Measurements from ENCODE around the gene MEDAG.
"Not testable (repeated sequence)": the region's sequence is repeated elsewhere in the genome, so short reads cannot be mapped to it uniquely, and the experiment has no call there.

Gene MEDAG

GRCh38 chr13:30925429-30925828, 19.4 kb downstream of the MEDAG start:
- Histone ChIP-seq H3K4me3 (ENCODE audit: low read depth, low read length) (no peak overlapping the region), H3K4me1 (peaks cover 11% of the 10 kb centered on the region), H3K27ac (peak overlapping the region; percentile 88), H3K36me3 (ENCODE audit: control insufficient read depth, insufficient read depth, low read length) (no peaks in the 10 kb centered on the region), H2AFZ (no peak overlapping the region), H3K9ac (no peak overlapping the region), H3K4me2 (ENCODE audit: low read length) (no peak overlapping the region), H3K79me2 (no peaks in the 10 kb centered on the region), H3K27me3 (ENCODE audit: control insufficient read depth, insufficient read depth, low read length) (no peaks in the 10 kb centered on the region), H3K9me3 (ENCODE audit: control insufficient read depth, low read length) (no peaks in the 10 kb centered on the region)
- TF ChIP-seq, protein P1, sequence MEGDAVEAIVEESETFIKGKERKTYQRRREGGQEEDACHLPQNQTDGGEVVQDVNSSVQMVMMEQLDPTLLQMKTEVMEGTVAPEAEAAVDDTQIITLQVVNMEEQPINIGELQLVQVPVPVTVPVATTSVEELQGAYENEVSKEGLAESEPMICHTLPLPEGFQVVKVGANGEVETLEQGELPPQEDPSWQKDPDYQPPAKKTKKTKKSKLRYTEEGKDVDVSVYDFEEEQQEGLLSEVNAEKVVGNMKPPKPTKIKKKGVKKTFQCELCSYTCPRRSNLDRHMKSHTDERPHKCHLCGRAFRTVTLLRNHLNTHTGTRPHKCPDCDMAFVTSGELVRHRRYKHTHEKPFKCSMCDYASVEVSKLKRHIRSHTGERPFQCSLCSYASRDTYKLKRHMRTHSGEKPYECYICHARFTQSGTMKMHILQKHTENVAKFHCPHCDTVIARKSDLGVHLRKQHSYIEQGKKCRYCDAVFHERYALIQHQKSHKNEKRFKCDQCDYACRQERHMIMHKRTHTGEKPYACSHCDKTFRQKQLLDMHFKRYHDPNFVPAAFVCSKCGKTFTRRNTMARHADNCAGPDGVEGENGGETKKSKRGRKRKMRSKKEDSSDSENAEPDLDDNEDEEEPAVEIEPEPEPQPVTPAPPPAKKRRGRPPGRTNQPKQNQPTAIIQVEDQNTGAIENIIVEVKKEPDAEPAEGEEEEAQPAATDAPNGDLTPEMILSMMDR (IDR thresholded peaks at IDR 0.05): no peak

- no peaks in the 10 kb centered on the region for H3K79me2 ChIP-seq
- H2AFZ ChIP-seq: no peak overlapping the region
- no peak overlapping the region for H3K4me2 ChIP-seq (ENCODE audit: low read length)
- no peaks in the 10 kb centered on the region for H3K9me3 ChIP-seq (ENCODE audit: control insufficient read depth, low read length)
- no peak overlapping the region for H3K27ac ChIP-seq
- TF ChIP-seq, protein P1 (IDR thresholded peaks at IDR 0.05): no peak
- no peaks in the 10 kb centered on the region for H3K27me3 ChIP-seq (ENCODE audit: control insufficient read depth, insufficient read depth, low read length)
- H3K9ac ChIP-seq: no peak overlapping the region
- no peak overlapping the region for H3K4me3 ChIP-seq (ENCODE audit: low read depth, low read length)
- H3K36me3 ChIP-seq (ENCODE audit: control insufficient read depth, insufficient read depth, low read length): no peaks in the 10 kb centered on the region
- peaks cover 11% of the 10 kb centered on the region for H3K4me1 ChIP-seq
Measured at GRCh38 chr13:30926781-30927180, 20.7 kb downstream of the MEDAG start.

GRCh38 chr13:30927188-30927587, 21.1 kb downstream of the MEDAG start:
- not testable (repeated sequence) for H3K79me2 ChIP-seq; H3K9me3 ChIP-seq (ENCODE audit: control insufficient read depth, low read length); H3K27me3 ChIP-seq (ENCODE audit: control insufficient read depth, insufficient read depth, low read length); H3K27ac ChIP-seq; H3K4me2 ChIP-seq (ENCODE audit: low read length); H3K9ac ChIP-seq; H3K4me3 ChIP-seq (ENCODE audit: low read depth, low read length); H2AFZ ChIP-seq; H3K36me3 ChIP-seq (ENCODE audit: control insufficient read depth, insufficient read depth, low read length)
- H3K4me1 ChIP-seq: peaks cover 11% of the 10 kb centered on the region

DNA sequence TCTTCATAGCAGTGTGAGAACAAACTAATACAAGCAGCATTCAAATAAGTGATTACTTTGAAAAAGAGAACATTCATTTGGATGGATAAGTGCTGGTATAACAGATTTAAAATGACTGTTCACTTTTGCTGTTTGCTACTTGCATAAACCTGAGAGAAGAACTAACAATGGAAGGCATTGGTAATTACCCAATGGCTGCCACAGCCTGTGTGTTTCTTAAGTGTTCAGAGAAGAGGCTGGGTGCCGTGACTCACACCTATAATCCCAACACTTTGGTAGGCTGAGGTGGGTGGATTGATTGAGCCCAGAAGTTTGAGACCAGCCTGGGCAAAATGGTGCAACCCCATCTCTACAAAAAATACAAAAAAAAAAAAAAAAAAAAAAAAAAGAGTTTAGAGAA, 21.5 kb downstream of the MEDAG start:
- TF ChIP-seq, protein P1 (IDR thresholded peaks at IDR 0.05): no peak
- Histone ChIP-seq H3K4me3 (ENCODE audit: low read depth, low read length) (no peak overlapping the region), H3K9me3 (ENCODE audit: control insufficient read depth, low read length) (no peaks in the 10 kb centered on the region), H3K9ac (no peak overlapping the region), H3K4me1 (peaks cover 11% of the 10 kb centered on the region), H3K27me3 (ENCODE audit: control insufficient read depth, insufficient read depth, low read length) (no peaks in the 10 kb centered on the region), H3K36me3 (ENCODE audit: control insufficient read depth, insufficient read depth, low read length) (no peaks in the 10 kb centered on the region), H3K27ac (no peak overlapping the region), H2AFZ (no peak overlapping the region), H3K79me2 (no peaks in the 10 kb centered on the region), H3K4me2 (ENCODE audit: low read length) (no peak overlapping the region)

DNA sequence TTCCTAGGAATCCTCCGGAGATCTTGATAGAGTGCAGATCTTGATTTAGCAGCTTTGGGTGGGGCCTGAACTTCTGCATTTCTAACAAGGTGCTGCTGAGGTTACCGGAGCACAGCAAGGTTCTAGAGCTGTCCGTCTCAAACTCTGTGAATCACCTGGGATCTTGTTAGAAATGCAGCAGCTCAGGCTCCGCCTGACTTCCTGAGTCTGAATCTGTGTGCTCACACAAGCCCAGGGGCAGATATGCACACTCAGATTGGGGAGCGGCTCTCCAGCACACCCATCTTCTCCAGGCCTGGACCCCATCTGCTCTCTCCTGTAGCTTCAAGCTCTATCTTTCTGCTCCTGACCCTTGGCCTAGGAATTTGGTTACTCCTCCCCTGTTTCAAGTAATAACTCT, 22.9 kb downstream of the MEDAG start:
- Histone ChIP-seq H3K9me3 (ENCODE audit: control insufficient read depth, low read length) (no peaks in the 10 kb centered on the region), H3K27me3 (ENCODE audit: control insufficient read depth, insufficient read depth, low read length) (no peaks in the 10 kb centered on the region), H3K4me2 (ENCODE audit: low read length) (no peak overlapping the region), H2AFZ (peak overlapping the region; percentile 42), H3K9ac (no peak overlapping the region), H3K27ac (no peak overlapping the region), H3K4me3 (ENCODE audit: low read depth, low read length) (no peak overlapping the region), H3K79me2 (no peaks in the 10 kb centered on the region), H3K4me1 (peaks cover 15% of the 10 kb centered on the region), H3K36me3 (ENCODE audit: control insufficient read depth, insufficient read depth, low read length) (no peaks in the 10 kb centered on the region)
- TF ChIP-seq, protein P1 (IDR thresholded peaks at IDR 0.05): no peak

Data from parathyroid adenoma (tissue), 2 donors.